ENCODE results near the gene B4GAT1.

GRCh38 chr11:66324664-66325063, 22.8 kb downstream of the B4GAT1 start:
- TF ChIP-seq, protein P1, sequence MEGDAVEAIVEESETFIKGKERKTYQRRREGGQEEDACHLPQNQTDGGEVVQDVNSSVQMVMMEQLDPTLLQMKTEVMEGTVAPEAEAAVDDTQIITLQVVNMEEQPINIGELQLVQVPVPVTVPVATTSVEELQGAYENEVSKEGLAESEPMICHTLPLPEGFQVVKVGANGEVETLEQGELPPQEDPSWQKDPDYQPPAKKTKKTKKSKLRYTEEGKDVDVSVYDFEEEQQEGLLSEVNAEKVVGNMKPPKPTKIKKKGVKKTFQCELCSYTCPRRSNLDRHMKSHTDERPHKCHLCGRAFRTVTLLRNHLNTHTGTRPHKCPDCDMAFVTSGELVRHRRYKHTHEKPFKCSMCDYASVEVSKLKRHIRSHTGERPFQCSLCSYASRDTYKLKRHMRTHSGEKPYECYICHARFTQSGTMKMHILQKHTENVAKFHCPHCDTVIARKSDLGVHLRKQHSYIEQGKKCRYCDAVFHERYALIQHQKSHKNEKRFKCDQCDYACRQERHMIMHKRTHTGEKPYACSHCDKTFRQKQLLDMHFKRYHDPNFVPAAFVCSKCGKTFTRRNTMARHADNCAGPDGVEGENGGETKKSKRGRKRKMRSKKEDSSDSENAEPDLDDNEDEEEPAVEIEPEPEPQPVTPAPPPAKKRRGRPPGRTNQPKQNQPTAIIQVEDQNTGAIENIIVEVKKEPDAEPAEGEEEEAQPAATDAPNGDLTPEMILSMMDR (IDR thresholded peaks at IDR 0.05), result no peak
- no peak for TF ChIP-seq ZFX (IDR thresholded peaks at IDR 0.05; ENCODE audit: borderline replicate concordance)
